BLaER1 treated with 17β-estradiol and CSF1 and Interleukin-3, amounts not matched to agents 10 nM and 100 nM (cell line): Measurements from ENCODE around the gene SNED1.

Experiments
- H3K27ac ChIP-seq, 11 experiments: shearing (Covaris generic); formaldehyde crosslinking; 2 replicates each; pipeline ENCODE4 v1.8.1; 2022
- H3K27me3 ChIP-seq, 11 experiments: shearing (Covaris generic); formaldehyde crosslinking; 2 replicates each; pipeline ENCODE4 v1.8.1; 2022
- H3K36me3 ChIP-seq, 11 experiments: shearing (Covaris generic); formaldehyde crosslinking; 2 replicates each; pipeline ENCODE4 v1.8.1; 2022
- H3K4me1 ChIP-seq, 10 experiments: shearing (Covaris generic); formaldehyde crosslinking; 2 replicates each; pipeline ENCODE4 v1.8.1; 2022
- H3K4me2 ChIP-seq, 11 experiments: shearing (Covaris generic); formaldehyde crosslinking; 2 replicates each; pipeline ENCODE4 v1.8.1; 2022
- H3K4me3 ChIP-seq, 10 experiments: shearing (Covaris generic); formaldehyde crosslinking; 2 replicates each; pipeline ENCODE4 v1.8.1; 2022
- H3K9ac ChIP-seq, 11 experiments: shearing (Covaris generic); formaldehyde crosslinking; 2 replicates each; pipeline ENCODE4 v1.8.1; 2022
- H3K9me3 ChIP-seq, 11 experiments: shearing (Covaris generic); formaldehyde crosslinking; replicated peaks in 1 of 11; 2 replicates each; pipeline ENCODE4 v1.8.1; 2022
- H4K20me1 ChIP-seq, 11 experiments: shearing (Covaris generic); formaldehyde crosslinking; 2 replicates each; pipeline ENCODE4 v1.8.1; 2022
- Cebpa-rat ChIP-seq, 11 experiments: shearing (Covaris generic); IDR thresholded peaks; 2 replicates each; pipeline ENCODE4 v1.8.1; 2022

SNED1 gene

DNA sequence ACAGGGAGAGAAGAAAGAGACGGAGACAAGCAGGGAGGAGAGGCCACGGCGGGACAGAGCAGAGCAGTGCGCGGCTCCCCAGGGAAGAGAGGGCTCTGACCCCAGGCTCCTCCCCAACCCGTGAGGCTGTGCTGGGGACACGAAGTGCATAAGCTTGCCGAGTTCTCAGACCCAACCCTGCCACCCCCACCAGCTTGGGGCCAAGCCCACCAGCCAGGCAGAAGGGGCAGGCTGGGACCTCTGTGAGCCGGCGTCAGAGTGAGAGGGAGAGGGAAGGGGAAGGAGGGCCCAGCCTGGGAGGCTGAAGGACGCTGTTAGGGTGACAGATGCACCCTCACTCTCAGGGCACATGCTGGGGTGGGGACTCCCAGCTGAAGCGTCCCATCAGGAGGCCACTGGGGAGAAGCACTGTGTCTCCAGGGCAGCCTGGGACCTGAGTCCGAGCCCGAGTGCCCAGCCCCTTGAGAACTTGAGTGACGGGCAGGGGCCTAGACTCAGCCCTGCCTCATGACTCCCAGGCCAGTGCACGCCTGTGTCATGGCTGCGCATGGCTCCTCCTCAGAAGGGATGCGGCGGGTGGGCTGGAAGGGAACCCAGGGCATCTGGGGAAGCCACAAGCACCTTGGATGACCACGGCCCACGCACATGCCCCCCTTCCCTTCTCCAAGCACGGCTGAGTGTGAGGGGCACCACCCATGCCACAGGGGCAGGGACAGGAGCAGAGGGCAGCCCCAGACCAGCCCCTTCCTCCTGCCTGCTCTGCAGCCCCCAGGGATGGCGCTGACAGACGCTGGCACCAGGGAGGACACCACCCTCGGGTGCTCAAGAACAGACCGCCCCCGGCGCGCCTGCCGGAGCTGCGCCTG is 72.6 kb downstream of the SNED1 start:
- peaks cover 0 to 19% (median 11%) of the 10 kb centered on the region in 11 experiments; a peak in 13 of 22 replicates for H3K36me3 ChIP-seq
- 0 out of 20 replicates have a peak, but pooled peaks cover 0 to 4% (median 0%) of the 10 kb centered on the region in 10 experiments for H3K4me1 ChIP-seq
- peaks cover 0 to 78% (median 0%) of the 10 kb centered on the region in 11 experiments; a peak in 6 of 22 replicates for H4K20me1 ChIP-seq
- H3K27me3 ChIP-seq: no peaks in the 10 kb centered on the region
- no peak overlapping the region for H3K9ac ChIP-seq
- H3K4me2 ChIP-seq: no peak overlapping the region
- H3K27ac ChIP-seq: no peak overlapping the region
- no peak for TF ChIP-seq Cebpa-rat (IDR thresholded peaks at IDR 0.05)
- H3K4me3 ChIP-seq: no peak overlapping the region
- H3K9me3 ChIP-seq: no peaks in the 10 kb centered on the region

DNA sequence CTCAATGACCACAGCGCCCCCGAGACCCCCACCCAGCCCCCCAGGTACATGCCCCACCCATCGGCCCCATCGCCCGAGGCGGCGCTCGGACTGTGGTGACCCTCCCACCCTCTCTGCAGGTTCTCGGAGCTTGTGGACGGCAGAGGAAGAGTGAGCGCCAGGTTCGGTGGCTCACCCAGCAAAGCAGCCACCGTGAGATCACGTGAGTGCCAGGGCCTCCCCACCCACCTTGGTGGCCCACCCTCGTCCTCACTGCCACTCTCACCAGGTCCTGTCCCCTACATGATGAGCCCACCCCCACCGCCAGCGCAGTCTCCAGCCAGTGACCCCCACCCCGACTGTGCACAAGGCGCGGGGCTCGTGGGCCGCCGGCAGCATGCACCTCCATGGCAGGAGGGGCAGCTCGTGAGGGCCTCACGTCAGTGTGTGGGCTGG is 73.3 kb downstream of the SNED1 start:
- Histone ChIP-seq H3K4me3 (no peak overlapping the region), H3K9ac (no peak overlapping the region), H3K27ac (no peak overlapping the region), H4K20me1 (peaks cover 0 to 72% (median 0%) of the 10 kb centered on the region in 11 experiments; a peak in 6 of 22 replicates), H3K4me2 (no peak overlapping the region), H3K9me3 (no peaks in the 10 kb centered on the region), H3K27me3 (no peaks in the 10 kb centered on the region), H3K36me3 (peaks cover 0 to 19% (median 12%) of the 10 kb centered on the region in 11 experiments; a peak in 13 of 22 replicates), H3K4me1 (peaks cover 0 to 4% (median 0%) of the 10 kb centered on the region in 10 experiments; a peak in 2 of 20 replicates)
- TF ChIP-seq Cebpa-rat (IDR thresholded peaks at IDR 0.05): no peak

DNA sequence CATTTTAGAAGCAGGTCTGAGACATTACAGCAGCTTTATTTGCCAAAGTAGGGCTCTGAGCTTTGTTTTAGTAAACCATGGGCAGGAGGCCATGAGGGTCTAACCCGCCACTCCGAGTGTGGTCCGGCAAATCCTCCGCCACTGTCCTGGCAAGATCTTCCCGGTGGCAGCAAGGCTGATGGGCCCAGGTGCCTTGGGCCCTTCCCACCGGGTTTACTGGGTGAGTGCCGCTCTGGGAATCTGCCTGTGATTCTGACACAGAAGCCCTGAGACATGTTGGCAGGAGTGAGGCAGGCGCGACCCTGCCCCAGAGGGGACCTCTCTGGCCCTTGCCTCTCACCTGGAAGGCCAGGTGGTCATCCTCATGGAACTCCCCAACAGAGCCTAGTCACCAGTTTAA is 73.7 kb downstream of the SNED1 start:
- Histone ChIP-seq H3K9me3 (no peaks in the 10 kb centered on the region), H3K27me3 (no peaks in the 10 kb centered on the region), H3K27ac (no peak overlapping the region), H4K20me1 (peaks cover 0 to 68% (median 0%) of the 10 kb centered on the region in 11 experiments; a peak in 6 of 22 replicates), H3K36me3 (peaks cover 0 to 19% (median 12%) of the 10 kb centered on the region in 11 experiments; a peak in 13 of 22 replicates), H3K4me1 (peaks cover 0 to 7% (median 3%) of the 10 kb centered on the region in 10 experiments; a peak in 13 of 20 replicates), H3K9ac (no peak overlapping the region), H3K4me2 (no peak overlapping the region), H3K4me3 (no peak overlapping the region)
- no peak for TF ChIP-seq Cebpa-rat (IDR thresholded peaks at IDR 0.05)

DNA sequence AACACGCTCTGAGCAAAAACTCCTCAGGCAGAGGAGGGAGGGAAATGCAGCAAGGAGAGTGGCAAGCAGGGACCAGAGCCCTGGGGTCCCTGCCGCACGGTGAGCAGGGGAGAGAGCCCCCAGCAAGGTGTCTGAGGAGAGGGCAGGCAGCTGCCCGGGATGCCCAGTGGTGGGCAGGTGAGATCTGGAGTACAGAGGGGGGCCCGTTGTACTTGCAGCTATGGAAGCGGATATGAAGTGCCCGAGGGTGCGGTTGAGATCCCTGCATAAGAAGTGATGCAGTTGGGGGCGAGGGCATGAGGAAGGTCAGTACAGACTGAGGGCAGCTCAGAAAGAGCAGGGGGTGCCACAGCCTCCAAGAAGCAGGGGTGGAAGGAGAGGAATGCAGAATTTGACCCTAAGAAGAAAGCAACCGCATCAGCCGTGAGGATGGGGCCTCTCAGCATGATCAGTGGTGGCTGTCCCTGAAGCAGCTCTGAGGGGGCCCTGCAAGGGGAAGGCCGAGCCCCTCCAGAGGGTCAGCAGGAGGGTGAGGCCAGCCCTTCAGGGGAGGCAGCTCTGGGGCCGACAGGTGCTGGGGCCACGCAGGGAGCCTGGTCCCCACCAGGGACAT is 74.2 kb downstream of the SNED1 start:
- Histone ChIP-seq H3K9me3 (no peaks in the 10 kb centered on the region), H3K27me3 (no peaks in the 10 kb centered on the region), H3K4me3 (no peak overlapping the region), H3K4me2 (no peak overlapping the region), H3K9ac (no peak overlapping the region), H3K27ac (no peak overlapping the region), H3K36me3 (peaks cover 0 to 19% (median 12%) of the 10 kb centered on the region in 11 experiments; a peak in 13 of 22 replicates), H3K4me1 (peaks cover 0 to 12% (median 8%) of the 10 kb centered on the region in 10 experiments; a peak in 13 of 20 replicates), H4K20me1 (peaks cover 0 to 63% (median 0%) of the 10 kb centered on the region in 11 experiments; a peak in 6 of 22 replicates)
- no peak for TF ChIP-seq Cebpa-rat (IDR thresholded peaks at IDR 0.05)

DNA sequence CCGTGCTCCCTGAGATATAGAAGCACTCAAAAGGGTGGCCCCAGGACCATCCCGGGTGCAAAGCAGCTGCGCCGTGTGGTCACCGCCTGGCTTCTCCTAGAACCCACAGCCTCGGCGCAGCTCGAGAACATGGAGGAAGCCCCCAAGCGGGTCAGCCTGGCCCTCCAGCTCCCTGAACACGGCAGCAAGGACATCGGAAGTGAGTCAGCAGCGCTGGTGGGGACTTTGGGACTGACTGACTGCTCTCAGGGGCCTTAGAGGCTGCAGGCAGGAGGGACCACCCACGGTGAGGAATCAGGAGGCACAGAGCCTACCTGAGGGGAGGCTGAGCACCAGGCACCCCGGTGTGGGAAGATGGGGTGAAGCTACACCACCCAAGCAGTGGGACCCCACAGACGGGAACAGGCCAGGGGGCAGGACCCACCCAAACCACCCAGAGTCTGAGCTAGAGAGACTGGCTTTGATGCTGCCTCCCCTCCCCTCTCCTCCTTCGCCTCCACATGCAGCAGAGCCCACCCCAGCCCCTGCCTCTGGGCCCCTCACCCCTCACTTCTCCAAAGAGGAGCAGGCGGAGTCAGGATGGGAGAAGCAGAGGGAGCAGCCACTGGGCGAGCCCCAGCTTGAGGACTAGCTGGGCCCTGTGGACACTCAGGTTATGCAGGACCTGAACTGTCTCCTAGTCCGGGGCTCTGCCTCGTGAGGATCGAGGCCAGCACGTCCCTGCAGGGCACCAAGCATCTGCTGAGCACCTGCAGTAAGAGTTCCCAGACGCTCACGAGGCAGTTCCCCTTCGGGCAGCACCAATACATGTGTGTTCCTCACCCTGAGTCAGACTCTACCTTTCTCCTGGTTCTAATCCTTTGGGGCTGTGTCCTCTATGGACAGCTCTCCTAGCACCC is 75.0 kb downstream of the SNED1 start:
- Histone ChIP-seq H3K36me3 (peaks cover 0 to 19% (median 12%) of the 10 kb centered on the region in 11 experiments; a peak in 13 of 22 replicates), H3K4me1 (peaks cover 0 to 13% (median 9%) of the 10 kb centered on the region in 10 experiments; a peak in 13 of 20 replicates), H3K4me3 (no peak overlapping the region), H4K20me1 (peaks cover 0 to 62% (median 0%) of the 10 kb centered on the region in 11 experiments; a peak in 6 of 22 replicates), H3K9me3 (no peaks in the 10 kb centered on the region), H3K4me2 (no peak overlapping the region), H3K27ac (no peak overlapping the region), H3K27me3 (no peaks in the 10 kb centered on the region), H3K9ac (no peak overlapping the region)
- no peak for TF ChIP-seq Cebpa-rat (IDR thresholded peaks at IDR 0.05)

DNA sequence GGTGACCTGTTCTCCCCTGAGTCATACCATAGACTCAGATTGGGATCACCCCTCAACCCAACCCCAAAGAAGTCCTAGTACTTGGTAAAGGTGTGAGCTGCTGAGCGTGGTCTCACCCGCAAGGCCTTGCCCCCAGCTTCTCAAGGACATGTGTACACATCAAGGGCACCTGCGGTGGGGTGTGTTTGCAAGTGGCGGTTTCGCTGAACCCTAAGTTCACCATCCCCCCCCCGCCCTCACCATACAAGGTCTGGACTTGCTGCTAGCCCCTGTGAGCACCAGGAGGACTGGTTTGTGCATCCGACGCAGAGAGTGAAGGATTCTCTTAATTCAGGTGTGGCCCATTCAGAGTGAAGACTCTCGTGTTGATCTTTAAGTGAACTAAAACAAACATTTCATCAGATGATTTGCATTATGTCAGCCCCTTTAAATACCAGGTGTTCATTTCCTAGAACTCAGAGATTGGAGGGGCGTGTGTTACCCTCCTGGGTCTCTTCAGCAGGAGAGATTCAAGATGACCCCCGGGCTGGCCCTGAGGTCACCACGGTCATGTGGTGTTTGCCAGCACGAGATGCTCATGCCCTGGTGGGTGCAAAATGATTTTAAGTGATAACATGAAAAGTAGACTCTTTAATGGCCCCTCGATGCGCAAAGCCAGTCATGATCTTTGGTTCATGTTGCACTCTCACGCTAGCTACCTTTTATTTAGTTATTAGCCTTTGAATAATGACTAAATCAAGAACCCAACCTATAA is 75.8 kb downstream of the SNED1 start:
- H3K27me3 ChIP-seq: no peaks in the 10 kb centered on the region
- H3K9me3 ChIP-seq: no peaks in the 10 kb centered on the region
- H3K27ac ChIP-seq: no peak overlapping the region
- H3K9ac ChIP-seq: no peak overlapping the region
- H3K4me2 ChIP-seq: no peak overlapping the region
- H3K36me3 ChIP-seq: peaks cover 0 to 19% (median 12%) of the 10 kb centered on the region in 11 experiments; a peak in 13 of 22 replicates
- peaks cover 0 to 53% (median 0%) of the 10 kb centered on the region in 11 experiments; a peak in 6 of 22 replicates for H4K20me1 ChIP-seq
- no peak for TF ChIP-seq Cebpa-rat (IDR thresholded peaks at IDR 0.05)
- peaks cover 0 to 13% (median 9%) of the 10 kb centered on the region in 10 experiments; a peak in 13 of 20 replicates for H3K4me1 ChIP-seq
- H3K4me3 ChIP-seq: no peak overlapping the region

DNA sequence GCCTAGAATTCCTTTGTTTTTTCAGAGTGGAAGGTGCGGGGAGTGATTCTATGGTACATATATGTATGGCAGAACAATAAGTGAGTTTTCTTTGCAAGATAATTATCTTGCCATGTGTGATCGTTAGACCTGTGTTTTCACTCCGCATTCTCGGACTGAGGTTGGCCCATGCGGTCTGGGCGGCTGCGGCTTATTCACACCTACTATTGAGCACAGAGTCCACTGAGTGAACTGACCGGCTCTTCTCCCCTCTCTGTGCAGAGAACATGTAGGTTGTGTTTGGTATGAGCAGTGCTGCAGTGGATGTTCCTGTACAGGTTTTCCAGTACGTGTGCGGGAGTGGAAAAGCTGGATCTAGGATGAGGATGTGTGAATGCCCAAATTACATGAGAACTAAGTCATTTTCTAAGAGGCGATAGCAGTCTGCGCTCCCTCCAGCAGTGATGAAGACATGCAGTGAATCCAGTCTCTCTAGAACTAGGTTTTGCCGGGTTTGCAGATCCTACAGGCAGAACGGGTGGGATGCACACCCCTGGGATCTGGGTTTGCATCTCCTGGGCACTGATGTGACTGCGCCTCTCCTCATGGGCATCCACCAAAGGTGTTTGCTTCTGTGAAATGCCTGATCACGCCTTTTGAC is 76.6 kb downstream of the SNED1 start:
- H4K20me1 ChIP-seq: peaks cover 0 to 46% (median 0%) of the 10 kb centered on the region in 11 experiments; a peak in 4 of 22 replicates
- H3K27me3 ChIP-seq: no peaks in the 10 kb centered on the region
- TF ChIP-seq Cebpa-rat (IDR thresholded peaks at IDR 0.05): no peak
- H3K4me1 ChIP-seq: peaks cover 0 to 13% (median 9%) of the 10 kb centered on the region in 10 experiments; a peak in 13 of 20 replicates
- no peaks in the 10 kb centered on the region for H3K9me3 ChIP-seq
- H3K9ac ChIP-seq: no peak overlapping the region
- peaks cover 0 to 19% (median 12%) of the 10 kb centered on the region in 11 experiments; a peak in 13 of 22 replicates for H3K36me3 ChIP-seq
- H3K4me3 ChIP-seq: no peak overlapping the region
- H3K4me2 ChIP-seq: no peak overlapping the region
- H3K27ac ChIP-seq: no peak overlapping the region
